Endothelial cell of umbilical vein (primary cell): Measurements from ENCODE around the gene NAV2. TPM values are rescaled to one million over a fixed set of nuclear protein-coding genes. Genes with fewer than 3 reads are reported as not detected.

Source experiments
- BruUV-seq: library from RNA; stranded (reverse); fragments of 400-500 nt; replicated peaks from 2 replicates; lab custom pipeline; 2021; lab: Mats Ljungman, UMichigan
- CTCF ChIA-PET: fragments of 300-600, 350-600 bp; sonication (Branson Sonifier 250); formaldehyde crosslinking; loops from one replicate; lab custom pipeline; 2021; ENCODE audit warnings: antibody characterized with exemption, inconsistent platforms; lab: Charles Lee
- POLR2A ChIA-PET: fragments of 300-600, 350-600 bp; sonication (Branson Sonifier 250); formaldehyde crosslinking; loops from one replicate; lab custom pipeline; 2021; ENCODE audit warnings: antibody characterized with exemption, inconsistent platforms; lab: Charles Lee
- DNase-seq: peaks from one replicate; pipeline ENCODE4 v3.0.0-alpha.2; 2011; ENCODE audit warnings: low read depth, low spot score
- FAIRE-seq: peaks from 2 replicates; lab custom pipeline; 2011; peaks lifted over from hg19 to GRCh38; lab: Jason Lieb, UNC
- H2AFZ ChIP-seq: 2 replicates; pipeline ENCODE4 v1.6.0; 2012; ENCODE audit warnings: low read depth, low read length, control low read depth, inconsistent platforms
- H3K27ac ChIP-seq: 2 replicates; pipeline ENCODE4 v1.5.1; 2011; ENCODE audit warnings: low read depth, mild to moderate bottlenecking, control low read depth, low read length, moderate library complexity; ENCODE audit not compliant: insufficient read depth
- H3K27me3 ChIP-seq, 2 experiments: 2 replicates each; pipeline versions ENCODE4 v1.6.0 to v1.6.1; 2011; ENCODE audit warnings: low read length in 2 of 2, mixed read lengths in 1 of 2; ENCODE audit not compliant: control insufficient read depth in 2 of 2, insufficient read depth in 2 of 2
- H3K36me3 ChIP-seq, 2 experiments: 2 replicates in 1 of 2; 3 replicates in 1 of 2; pipeline ENCODE4 v1.5.1; 2011; ENCODE audit warnings: low read length in 2 of 2, mild to moderate bottlenecking in 1 of 2, moderate library complexity in 1 of 2; ENCODE audit not compliant: control insufficient read depth in 2 of 2, insufficient read depth in 2 of 2; ENCODE audit errors: extremely low read depth in 1 of 2
- H3K4me1 ChIP-seq: 3 replicates; pipeline ENCODE4 v1.5.1; 2011; ENCODE audit warnings: mild to moderate bottlenecking, low read length; ENCODE audit not compliant: control insufficient read depth, insufficient read depth; ENCODE audit errors: extremely low read depth
- H3K4me2 ChIP-seq: 2 replicates; pipeline ENCODE4 v1.6.1; 2011; ENCODE audit warnings: low read length, control low read depth, mixed read lengths; ENCODE audit not compliant: insufficient read depth
- H3K4me3 ChIP-seq, 3 experiments: fragments of 200-600 bp in 1 of 3; sonication (generic), shearing (Covaris generic) in 1 of 3; replicated peaks in 1 of 3; 2 replicates each; pipeline ENCODE4 v1.5.1; 2011 to 2016; ENCODE audit warnings: control low read depth in 3 of 3, low read length in 3 of 3, mild to moderate bottlenecking in 2 of 3, inconsistent platforms in 1 of 3, low read depth in 1 of 3, moderate library complexity in 1 of 3; ENCODE audit not compliant: insufficient read depth in 1 of 3
- H3K79me2 ChIP-seq: 2 replicates; pipeline ENCODE4 v1.6.0; 2012; ENCODE audit warnings: low read length, inconsistent platforms; ENCODE audit not compliant: control insufficient read depth, insufficient read depth
- H3K9ac ChIP-seq: replicated peaks from 2 replicates; pipeline ENCODE3; 2011; ENCODE audit warnings: low read length, control low read depth; ENCODE audit not compliant: insufficient read depth; ENCODE audit errors: extremely low read depth
- H3K9me1 ChIP-seq: replicated peaks from 3 replicates; pipeline ENCODE4 v1.6.0; 2011; ENCODE audit warnings: mild to moderate bottlenecking, low read length; ENCODE audit not compliant: control insufficient read depth, insufficient read depth; ENCODE audit errors: extremely low read depth
- H3K9me3 ChIP-seq: replicated peaks from 2 replicates; pipeline ENCODE4 v1.5.1; 2012; ENCODE audit warnings: low read length, inconsistent platforms; ENCODE audit not compliant: control insufficient read depth, insufficient read depth
- H4K20me1 ChIP-seq: replicated peaks from 2 replicates; pipeline ENCODE3; 2011; ENCODE audit warnings: mild to moderate bottlenecking, low read length; ENCODE audit not compliant: control insufficient read depth, insufficient read depth; ENCODE audit errors: extremely low read depth
- EZH2 ChIP-seq: IDR thresholded peaks from 2 replicates; pipeline ENCODE4 v1.6.1; 2012; ENCODE audit warnings: borderline replicate concordance, low read depth, mild to moderate bottlenecking, moderate library complexity, low read length, inconsistent platforms; ENCODE audit not compliant: severe bottlenecking
- FOS ChIP-seq: IDR thresholded peaks from 2 replicates; pipeline ENCODE4 v1.6.1; 2011; ENCODE audit warnings: mild to moderate bottlenecking, low read length, moderate library complexity, borderline replicate concordance; ENCODE audit not compliant: insufficient read depth
- GATA2 ChIP-seq: IDR thresholded peaks from 2 replicates; pipeline ENCODE4 v1.7.0; 2011; ENCODE audit warnings: low read depth, mild to moderate bottlenecking, moderate library complexity, mixed read lengths, low read length; ENCODE audit not compliant: insufficient read length, insufficient read depth
- JUN ChIP-seq: IDR thresholded peaks from 2 replicates; pipeline ENCODE4 v1.6.1; 2011; ENCODE audit warnings: borderline replicate concordance, low read depth; ENCODE audit not compliant: insufficient read length, insufficient read depth
- MYC ChIP-seq: IDR thresholded peaks from one replicate; pipeline ENCODE4 v1.6.1; 2011; ENCODE audit warnings: mild to moderate bottlenecking, low read depth, low read length
- POLR2A ChIP-seq: IDR thresholded peaks from 2 replicates; pipeline ENCODE4 v1.6.1; 2012; ENCODE audit warnings: low read depth, mild to moderate bottlenecking, control low read depth, low read length
- POLR2AphosphoS5 ChIP-seq: IDR thresholded peaks from 2 replicates; pipeline ENCODE4 v1.6.1; 2012; ENCODE audit warnings: low read depth, mild to moderate bottlenecking, control low read depth, low read length, moderate library complexity; ENCODE audit not compliant: insufficient read depth
- dilution Hi-C: fragments of 300-500 bp; cut with MboI; formaldehyde crosslinking; loops from one replicate; pipeline ENCODE4 v1.15.0; 2019; ENCODE audit warnings: low sequenced_read_pairs; ENCODE audit not compliant: extremely low pct_ligation_motif_present
- intact Hi-C: fragments of 100-400 bp; cut with micrococcal nuclease; formaldehyde crosslinking; loops from one replicate; pipeline ENCODE4 v1.10.0; 2022
- polyA plus RNA-seq, 4 experiments: library from polyadenylated mRNA; depleted of rRNA in 3 of 4; stranded (reverse) in 3 of 4; unstranded in 1 of 4; fragments of >200 nt; gene quantifications; 2 replicates each; pipeline versions ENCODE4 v1.2.1 to v1.2.3, GENCODE V29; 2011 to 2012; ENCODE audit warnings: missing spikeins in 1 of 4
- total RNA-seq: library from RNA; stranded (reverse); gene quantifications from 2 replicates; pipeline ENCODE4 v1.2.3, GENCODE V29; 2021
- TF ChIP-seq, protein P1 (sequence below), 2 donors: IDR thresholded peaks; 1 replicate in 1 of 2; 2 replicates in 1 of 2; pipeline ENCODE4 v1.5.1; 2011; ENCODE audit warnings: low read length in 2 of 2, mild to moderate bottlenecking in 2 of 2, moderate library complexity in 2 of 2, control low read depth in 1 of 2, inconsistent platforms in 1 of 2, low read depth in 1 of 2; ENCODE audit not compliant: insufficient read depth in 1 of 2; ENCODE audit errors: extremely low read depth in 1 of 2
- TF ChIP-seq, protein P2 (sequence below): IDR thresholded peaks from 2 replicates; pipeline ENCODE4 v1.6.1; 2011; ENCODE audit not compliant: insufficient read depth, insufficient read length

Gene NAV2
- total and polyA plus RNA-seq, 2 donors (not counting 3 experiments of a cell fraction or from before 2014, with no cell fraction given): 10.9 to 68.0 TPM

- Histone ChIP-seq H2AFZ (no peak overlapping the region), H3K4me1 (no peaks in the 10 kb centered on the region), H3K27ac (no peak overlapping the region), H3K9me1 (no peaks in the 10 kb centered on the region), H3K27me3 (no peaks in the 10 kb centered on the region), H4K20me1 (no peaks in the 10 kb centered on the region), H3K9ac (no peak overlapping the region), H3K9me3 (no peaks in the 10 kb centered on the region), H3K4me3 (no peak overlapping the region), H3K4me2 (no peak overlapping the region), H3K36me3 (peaks cover 16% of the 10 kb centered on the region in 2 experiments), H3K79me2 (no peaks in the 10 kb centered on the region)
- POLR2A ChIA-PET: no interaction called here
- DNase-seq (no peak), FAIRE-seq (no peak)
- TF ChIP-seq, protein P1, sequence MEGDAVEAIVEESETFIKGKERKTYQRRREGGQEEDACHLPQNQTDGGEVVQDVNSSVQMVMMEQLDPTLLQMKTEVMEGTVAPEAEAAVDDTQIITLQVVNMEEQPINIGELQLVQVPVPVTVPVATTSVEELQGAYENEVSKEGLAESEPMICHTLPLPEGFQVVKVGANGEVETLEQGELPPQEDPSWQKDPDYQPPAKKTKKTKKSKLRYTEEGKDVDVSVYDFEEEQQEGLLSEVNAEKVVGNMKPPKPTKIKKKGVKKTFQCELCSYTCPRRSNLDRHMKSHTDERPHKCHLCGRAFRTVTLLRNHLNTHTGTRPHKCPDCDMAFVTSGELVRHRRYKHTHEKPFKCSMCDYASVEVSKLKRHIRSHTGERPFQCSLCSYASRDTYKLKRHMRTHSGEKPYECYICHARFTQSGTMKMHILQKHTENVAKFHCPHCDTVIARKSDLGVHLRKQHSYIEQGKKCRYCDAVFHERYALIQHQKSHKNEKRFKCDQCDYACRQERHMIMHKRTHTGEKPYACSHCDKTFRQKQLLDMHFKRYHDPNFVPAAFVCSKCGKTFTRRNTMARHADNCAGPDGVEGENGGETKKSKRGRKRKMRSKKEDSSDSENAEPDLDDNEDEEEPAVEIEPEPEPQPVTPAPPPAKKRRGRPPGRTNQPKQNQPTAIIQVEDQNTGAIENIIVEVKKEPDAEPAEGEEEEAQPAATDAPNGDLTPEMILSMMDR (IDR thresholded peaks at IDR 0.05; ENCODE audit: extremely low read depth in 1 of 2, insufficient read depth in 1 of 2, low read depth in 1 of 2, low read length in 2 of 2): no peak
- TF ChIP-seq GATA2: no peak
- TF ChIP-seq FOS: no peak
- no peak for TF ChIP-seq POLR2A
- no peak for TF ChIP-seq POLR2AphosphoS5
- no peak for TF ChIP-seq JUN
- TF ChIP-seq MYC: no peak
- no peak for TF ChIP-seq EZH2
- TF ChIP-seq, protein P2, sequence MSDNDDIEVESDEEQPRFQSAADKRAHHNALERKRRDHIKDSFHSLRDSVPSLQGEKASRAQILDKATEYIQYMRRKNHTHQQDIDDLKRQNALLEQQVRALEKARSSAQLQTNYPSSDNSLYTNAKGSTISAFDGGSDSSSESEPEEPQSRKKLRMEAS: no peak
- CTCF ChIA-PET: interaction anchor here (1.5 kb wide), 1 partner anchor 10 kb away, joined by 4 read pairs; no protein-coding TSS in a partner anchor
- dilution Hi-C loops (no loop called here), intact Hi-C loops (no loop called here)
- BruUV-seq: no TSS peak
These were observed 336.1 kb downstream of the NAV2 start for GRCh38 chr11:20048707-20049106.
